ENCODE measurements around the gene OAS2.

OAS2 gene

DNA sequence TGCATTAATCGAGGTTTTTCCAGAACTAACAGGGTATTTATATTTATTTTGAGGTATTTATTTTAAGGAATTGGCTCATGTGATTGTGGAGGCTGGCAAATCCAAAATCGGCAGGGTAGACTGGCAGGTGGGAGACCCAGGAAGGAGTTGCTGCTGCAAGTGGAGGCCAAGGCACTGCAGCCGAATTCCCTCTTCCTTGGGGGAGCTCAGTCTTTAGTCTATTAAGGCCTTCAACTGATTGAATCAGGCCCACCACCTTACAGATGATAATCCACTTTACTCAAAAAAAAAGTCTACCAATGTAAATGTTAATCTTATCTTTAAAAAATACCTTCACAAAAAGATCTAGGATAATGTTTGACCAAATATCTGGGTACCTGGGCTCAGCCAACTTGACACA, 1.2 kb upstream of the OAS2 start:
- H2BK12ac ChIP-seq (ENCODE audit: low read length): no peak overlapping the region

GRCh38 chr12:112977641-112978040, 678 bp upstream of the OAS2 start:
- Histone ChIP-seq H3K9me3 (ENCODE audit: insufficient read depth, low read depth, low read length) (no peaks in the 10 kb centered on the region), H3K79me2 (ENCODE audit: control insufficient read depth, insufficient read depth, low read length, poor library complexity) (no peaks in the 10 kb centered on the region)
- WGBS (ENCODE audit: extremely low coverage, insufficient coverage, insufficient read length): no CpG with 5 or more reads among the region's 8 CpGs

More for the DNA sequence above, 1.2 kb upstream of the OAS2 start:
- H3K9ac ChIP-seq (ENCODE audit: low read length): no peak overlapping the region
- H3K4me2 ChIP-seq (ENCODE audit: low read length): no peak overlapping the region
- DNase-seq: no peak
- H3K4me1 ChIP-seq (ENCODE audit: control insufficient read depth in 1 of 2, insufficient read depth in 2 of 2, low read length in 2 of 2): no peaks in the 10 kb centered on the region
- H3K79me2 ChIP-seq (ENCODE audit: control insufficient read depth, insufficient read depth, low read length, poor library complexity): no peaks in the 10 kb centered on the region
- H3K27ac ChIP-seq (ENCODE audit: low read depth, low read length): no peak overlapping the region
- no peak overlapping the region for H3K23ac ChIP-seq (ENCODE audit: low read length)
- H3K9me3 ChIP-seq (ENCODE audit: insufficient read depth, low read depth, low read length): no peaks in the 10 kb centered on the region
- H3K4me3 ChIP-seq (ENCODE audit: low read depth, low read length): no peak overlapping the region
- no peak overlapping the region for H2AFZ ChIP-seq (ENCODE audit: insufficient read depth, low read length, poor library complexity)
- H4K12ac ChIP-seq (ENCODE audit: low read depth, low read length): no peak overlapping the region
- H3K36me3 ChIP-seq (ENCODE audit: control insufficient read depth in 1 of 2, insufficient read depth in 2 of 2, low read length in 2 of 2): no peaks in the 10 kb centered on the region
- H2BK5ac ChIP-seq (ENCODE audit: low read depth, low read length, poor library complexity): no peak overlapping the region
- H3K4ac ChIP-seq (ENCODE audit: low read depth, low read length): no peak overlapping the region
- H4K8ac ChIP-seq (ENCODE audit: low read depth, low read length): no peak overlapping the region
- no peak overlapping the region for H2AK5ac ChIP-seq (ENCODE audit: low read length)
- no peak overlapping the region for H3K14ac ChIP-seq (ENCODE audit: low read length)
- no peak overlapping the region for H3K18ac ChIP-seq (ENCODE audit: low read length)
- H3K27me3 ChIP-seq (ENCODE audit: insufficient read depth, low read length): no peaks in the 10 kb centered on the region
- no peaks in the 10 kb centered on the region for H3K79me1 ChIP-seq (ENCODE audit: low read length)
- no peak overlapping the region for H2BK120ac ChIP-seq (ENCODE audit: insufficient read depth, low read length, poor library complexity)
- WGBS (ENCODE audit: extremely low coverage, insufficient coverage, insufficient read length): no CpG with 5 or more reads among the region's 3 CpGs
- H4K91ac ChIP-seq (ENCODE audit: low read depth, low read length): no peak overlapping the region

GRCh38 chr12:112979041-112979680, 842 bp downstream of the OAS2 start:
- WGBS (ENCODE audit: extremely low coverage, insufficient coverage, insufficient read length): no CpG with 5 or more reads among the region's 6 CpGs
- H4K8ac ChIP-seq (ENCODE audit: low read depth, low read length): no peak overlapping the region
- no peak overlapping the region for H2AK5ac ChIP-seq (ENCODE audit: low read length)

More at GRCh38 chr12:112977641-112978040, 678 bp upstream of the OAS2 start:
- H3K18ac ChIP-seq (ENCODE audit: low read length): no peak overlapping the region
- no peak overlapping the region for H2BK120ac ChIP-seq (ENCODE audit: insufficient read depth, low read length, poor library complexity)
- no peak overlapping the region for H4K12ac ChIP-seq (ENCODE audit: low read depth, low read length)
- no peak overlapping the region for H3K14ac ChIP-seq (ENCODE audit: low read length)
- no peak overlapping the region for H3K23ac ChIP-seq (ENCODE audit: low read length)
- H3K36me3 ChIP-seq (ENCODE audit: control insufficient read depth in 1 of 2, insufficient read depth in 2 of 2, low read length in 2 of 2): no peaks in the 10 kb centered on the region
- no peak overlapping the region for H2BK12ac ChIP-seq (ENCODE audit: low read length)
- H4K91ac ChIP-seq (ENCODE audit: low read depth, low read length): no peak overlapping the region
- no peaks in the 10 kb centered on the region for H3K4me1 ChIP-seq (ENCODE audit: control insufficient read depth in 1 of 2, insufficient read depth in 2 of 2, low read length in 2 of 2)
- H2AFZ ChIP-seq (ENCODE audit: insufficient read depth, low read length, poor library complexity): no peak overlapping the region
- no peak overlapping the region for H2BK5ac ChIP-seq (ENCODE audit: low read depth, low read length, poor library complexity)
- H2AK5ac ChIP-seq (ENCODE audit: low read length): no peak overlapping the region
- H3K4me3 ChIP-seq (ENCODE audit: low read depth, low read length): no peak overlapping the region
- H3K4me2 ChIP-seq (ENCODE audit: low read length): no peak overlapping the region
- no peak overlapping the region for H4K8ac ChIP-seq (ENCODE audit: low read depth, low read length)
- no peak overlapping the region for H3K9ac ChIP-seq (ENCODE audit: low read length)
- no peaks in the 10 kb centered on the region for H3K27me3 ChIP-seq (ENCODE audit: insufficient read depth, low read length)
- no peaks in the 10 kb centered on the region for H3K79me1 ChIP-seq (ENCODE audit: low read length)
- H3K4ac ChIP-seq (ENCODE audit: low read depth, low read length): no peak overlapping the region
- H3K27ac ChIP-seq (ENCODE audit: low read depth, low read length): no peak overlapping the region
- no peak for DNase-seq

GRCh38 chr12:112980491-112981158, 2.3 kb downstream of the OAS2 start:
- H3K27ac ChIP-seq (ENCODE audit: low read depth, low read length): no peak overlapping the region
- H2BK12ac ChIP-seq (ENCODE audit: low read length): no peak overlapping the region
- H3K4me3 ChIP-seq (ENCODE audit: low read depth, low read length): no peak overlapping the region
- H3K23ac ChIP-seq (ENCODE audit: low read length): no peak overlapping the region
- DNase-seq: no peak
- no peak overlapping the region for H2AFZ ChIP-seq (ENCODE audit: insufficient read depth, low read length, poor library complexity)
- H3K4ac ChIP-seq (ENCODE audit: low read depth, low read length): no peak overlapping the region
- no peak overlapping the region for H2BK5ac ChIP-seq (ENCODE audit: low read depth, low read length, poor library complexity)
- no peaks in the 10 kb centered on the region for H3K9me3 ChIP-seq (ENCODE audit: insufficient read depth, low read depth, low read length)
- H4K8ac ChIP-seq (ENCODE audit: low read depth, low read length): no peak overlapping the region
- H3K27me3 ChIP-seq (ENCODE audit: insufficient read depth, low read length): no peaks in the 10 kb centered on the region
- H3K79me1 ChIP-seq (ENCODE audit: low read length): no peaks in the 10 kb centered on the region
- no peak overlapping the region for H2AK5ac ChIP-seq (ENCODE audit: low read length)
- H3K9ac ChIP-seq (ENCODE audit: low read length): no peak overlapping the region
- no peak overlapping the region for H2BK120ac ChIP-seq (ENCODE audit: insufficient read depth, low read length, poor library complexity)
- H3K4me1 ChIP-seq (ENCODE audit: control insufficient read depth in 1 of 2, insufficient read depth in 2 of 2, low read length in 2 of 2): no peaks in the 10 kb centered on the region
- H3K18ac ChIP-seq (ENCODE audit: low read length): no peak overlapping the region
- H3K36me3 ChIP-seq (ENCODE audit: control insufficient read depth in 1 of 2, insufficient read depth in 2 of 2, low read length in 2 of 2): no peaks in the 10 kb centered on the region
- H3K4me2 ChIP-seq (ENCODE audit: low read length): no peak overlapping the region
- H3K79me2 ChIP-seq (ENCODE audit: control insufficient read depth, insufficient read depth, low read length, poor library complexity): no peaks in the 10 kb centered on the region
- H4K12ac ChIP-seq (ENCODE audit: low read depth, low read length): no peak overlapping the region
- H3K14ac ChIP-seq (ENCODE audit: low read length): no peak overlapping the region
- H4K91ac ChIP-seq (ENCODE audit: low read depth, low read length): no peak overlapping the region
- WGBS (ENCODE audit: extremely low coverage, insufficient coverage, insufficient read length): no CpG with 5 or more reads among the region's 4 CpGs

More at GRCh38 chr12:112979041-112979680, 842 bp downstream of the OAS2 start:
- no peaks in the 10 kb centered on the region for H3K79me2 ChIP-seq (ENCODE audit: control insufficient read depth, insufficient read depth, low read length, poor library complexity)
- H3K9me3 ChIP-seq (ENCODE audit: insufficient read depth, low read depth, low read length): no peaks in the 10 kb centered on the region
- H3K4me1 ChIP-seq (ENCODE audit: control insufficient read depth in 1 of 2, insufficient read depth in 2 of 2, low read length in 2 of 2): no peaks in the 10 kb centered on the region
- no peak overlapping the region for H3K18ac ChIP-seq (ENCODE audit: low read length)
- H3K9ac ChIP-seq (ENCODE audit: low read length): no peak overlapping the region
- no peak overlapping the region for H3K4me3 ChIP-seq (ENCODE audit: low read depth, low read length)
- H3K14ac ChIP-seq (ENCODE audit: low read length): no peak overlapping the region
- H4K91ac ChIP-seq (ENCODE audit: low read depth, low read length): no peak overlapping the region
- H3K79me1 ChIP-seq (ENCODE audit: low read length): no peaks in the 10 kb centered on the region
- H2AFZ ChIP-seq (ENCODE audit: insufficient read depth, low read length, poor library complexity): no peak overlapping the region
- no peak overlapping the region for H2BK12ac ChIP-seq (ENCODE audit: low read length)
- no peak overlapping the region for H2BK5ac ChIP-seq (ENCODE audit: low read depth, low read length, poor library complexity)
- H3K23ac ChIP-seq (ENCODE audit: low read length): no peak overlapping the region
- no peak overlapping the region for H3K27ac ChIP-seq (ENCODE audit: low read depth, low read length)
- H3K27me3 ChIP-seq (ENCODE audit: insufficient read depth, low read length): no peaks in the 10 kb centered on the region
- H3K4ac ChIP-seq (ENCODE audit: low read depth, low read length): no peak overlapping the region
- no peak overlapping the region for H3K4me2 ChIP-seq (ENCODE audit: low read length)
- no peak overlapping the region for H4K12ac ChIP-seq (ENCODE audit: low read depth, low read length)
- peak in 1 of 2 donors; percentile 9 for DNase-seq
- no peaks in the 10 kb centered on the region for H3K36me3 ChIP-seq (ENCODE audit: control insufficient read depth in 1 of 2, insufficient read depth in 2 of 2, low read length in 2 of 2)
- no peak overlapping the region for H2BK120ac ChIP-seq (ENCODE audit: insufficient read depth, low read length, poor library complexity)

Data from trophoblast cell (in vitro differentiated cells and primary cell).